Subcutaneous abdominal adipose tissue (tissue), 5 donors: ENCODE data around the gene PFN1.
A peak's percentile ranks its signal among the peaks of the same experiment; 100 is the strongest.

ENCODE experiments used
- H3K27ac ChIP-seq: one replicate; pipeline ENCODE4 v1.7.0; 2013; ENCODE audit warnings: low read depth, mild to moderate bottlenecking, inconsistent platforms, low read length, moderate library complexity
- H3K27me3 ChIP-seq, 5 donors: one replicate each; pipeline ENCODE4 v1.7.0; 2013; ENCODE audit warnings: low read length in 5 of 5, inconsistent platforms in 1 of 5; ENCODE audit not compliant: control insufficient read depth in 5 of 5, insufficient read depth in 4 of 5
- H3K36me3 ChIP-seq, 5 donors: one replicate each; pipeline ENCODE4 v1.7.0; 2013; ENCODE audit warnings: low read length in 5 of 5; ENCODE audit not compliant: control insufficient read depth in 5 of 5, insufficient read depth in 5 of 5
- H3K4me1 ChIP-seq, 5 donors: one replicate each; pipeline ENCODE4 v1.7.0; 2013; ENCODE audit warnings: low read length in 5 of 5, mild to moderate bottlenecking in 3 of 5, moderate library complexity in 1 of 5; ENCODE audit not compliant: control insufficient read depth in 5 of 5, insufficient read depth in 5 of 5
- H3K4me3 ChIP-seq, 5 donors: one replicate each; pipeline ENCODE4 v1.7.0; 2013; ENCODE audit warnings: low read length in 5 of 5, low read depth in 1 of 5
- H3K9ac ChIP-seq, 5 donors: one replicate each; pipeline ENCODE4 v1.7.0; 2013; ENCODE audit warnings: low read length in 5 of 5, mild to moderate bottlenecking in 4 of 5, moderate library complexity in 3 of 5
- H3K9me3 ChIP-seq, 5 donors: one replicate each; pipeline ENCODE4 v1.7.0; 2013; ENCODE audit warnings: low read length in 5 of 5; ENCODE audit not compliant: control insufficient read depth in 5 of 5
- donor health status: healthy.
- donor health status: healthy.
- donor health status: healthy.
- donor health status: healthy.
- donor health status: healthy.

PFN1 gene

DNA sequence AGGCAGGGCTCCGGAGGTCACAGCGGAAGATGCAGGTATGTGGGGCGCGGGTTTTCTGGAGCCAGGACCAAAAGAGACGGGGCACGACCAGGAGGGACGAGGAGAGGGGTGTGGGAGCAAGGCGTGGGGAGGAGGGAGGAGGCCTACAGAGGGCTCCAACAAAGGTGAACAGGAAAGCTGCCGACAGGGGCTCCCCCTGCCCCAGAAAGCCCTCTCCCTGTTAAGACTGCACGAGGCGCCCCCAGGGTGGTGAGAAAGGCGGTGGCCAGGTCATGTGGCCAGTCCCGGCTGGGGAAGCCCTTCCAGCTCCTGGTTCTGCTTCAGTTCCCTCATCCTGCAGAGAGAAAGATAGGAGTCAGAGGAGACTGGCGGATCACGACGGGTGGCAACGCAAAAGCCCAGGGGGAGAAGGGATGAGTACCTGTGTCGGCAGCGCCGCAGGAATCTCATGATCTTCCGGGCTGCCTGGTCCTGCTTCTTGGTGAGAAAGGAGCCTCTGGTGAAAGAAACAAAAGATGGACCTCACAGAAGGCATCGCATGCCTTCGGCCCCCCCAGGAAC, 20.2 kb upstream of the PFN1 start:
- Histone ChIP-seq H3K4me1 (peaks cover 8 to 50% (median 43%) of the 10 kb centered on the region in 5 donors), H3K4me3 (peak overlapping the region; percentile 65 to 96 (median 94)), H3K9ac (peak overlapping the region; percentile 26 to 87 (median 83)), H3K27me3 (no peaks in the 10 kb centered on the region), H3K9me3 (no peaks in the 10 kb centered on the region), H3K27ac (peak overlapping the region; percentile 93), H3K36me3 (peaks cover 0 to 47% (median 30%) of the 10 kb centered on the region in 5 donors)

DNA sequence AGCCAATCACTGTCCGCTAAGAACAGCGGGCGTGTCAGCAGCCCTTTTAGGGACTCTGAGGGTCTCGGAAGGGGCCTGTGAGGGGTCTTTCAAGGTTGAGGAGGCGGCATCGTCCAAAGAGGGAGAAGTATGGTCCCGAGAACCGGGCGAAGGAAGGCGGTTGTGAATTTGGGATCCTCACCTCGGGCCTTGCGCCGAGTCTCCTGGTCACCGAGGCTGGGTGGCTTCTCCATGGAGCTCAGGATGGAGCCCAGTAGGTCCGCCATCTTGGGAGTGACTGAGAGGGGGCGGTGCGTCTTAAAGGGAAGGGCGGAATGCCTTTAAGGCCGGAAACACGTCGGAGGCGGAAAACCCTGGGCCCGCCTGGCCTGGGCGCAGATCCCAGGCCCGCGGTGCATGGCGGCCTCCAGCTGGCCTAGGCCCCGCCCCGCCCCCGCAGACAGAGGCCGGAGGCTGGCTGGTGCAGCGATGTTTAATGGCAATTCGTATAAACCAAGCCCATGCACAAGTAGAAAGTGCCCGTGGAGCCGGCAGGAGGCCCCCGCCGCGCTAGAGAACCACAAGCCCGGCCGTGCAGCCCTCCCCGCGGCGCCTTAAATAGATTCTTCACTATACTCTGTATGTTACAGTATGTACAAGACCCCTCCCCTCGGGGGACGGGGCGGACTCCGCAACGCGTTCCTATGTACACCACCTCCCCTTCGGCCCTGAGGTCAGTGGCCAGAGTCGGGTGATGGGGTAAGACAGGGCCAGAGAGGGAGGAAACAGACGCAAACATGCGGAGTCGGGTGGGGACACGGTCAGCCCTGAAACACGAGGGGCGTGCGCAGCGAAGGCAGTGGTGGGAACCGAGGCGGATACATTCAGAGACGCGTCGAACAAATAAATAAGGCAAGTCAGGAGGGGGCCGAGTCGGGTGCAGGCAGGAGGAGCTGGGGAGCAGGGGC, 19.5 kb upstream of the PFN1 start, which contains the start of gene SPAG7:
Gene SPAG7, minus strand, starts transcription at position 279 of the 947 bp plus-strand sequence. Its CDS starts 13 bp downstream, at position 266.
- H3K4me1 ChIP-seq: peaks cover 8 to 43% (median 43%) of the 10 kb centered on the region in 5 donors
- no peaks in the 10 kb centered on the region for H3K27me3 ChIP-seq
- H3K27ac ChIP-seq: peak within 1 kb of the TSS; percentile 98
- H3K9ac ChIP-seq: peak within 1 kb of the TSS; percentile 83 to 96 (median 87)
- H3K36me3 ChIP-seq: peaks cover 0 to 40% (median 23%) of the 10 kb centered on the region in 5 donors
- H3K4me3 ChIP-seq: peak within 1 kb of the TSS; percentile 91 to 99 (median 94)
- no peaks in the 10 kb centered on the region for H3K9me3 ChIP-seq

DNA sequence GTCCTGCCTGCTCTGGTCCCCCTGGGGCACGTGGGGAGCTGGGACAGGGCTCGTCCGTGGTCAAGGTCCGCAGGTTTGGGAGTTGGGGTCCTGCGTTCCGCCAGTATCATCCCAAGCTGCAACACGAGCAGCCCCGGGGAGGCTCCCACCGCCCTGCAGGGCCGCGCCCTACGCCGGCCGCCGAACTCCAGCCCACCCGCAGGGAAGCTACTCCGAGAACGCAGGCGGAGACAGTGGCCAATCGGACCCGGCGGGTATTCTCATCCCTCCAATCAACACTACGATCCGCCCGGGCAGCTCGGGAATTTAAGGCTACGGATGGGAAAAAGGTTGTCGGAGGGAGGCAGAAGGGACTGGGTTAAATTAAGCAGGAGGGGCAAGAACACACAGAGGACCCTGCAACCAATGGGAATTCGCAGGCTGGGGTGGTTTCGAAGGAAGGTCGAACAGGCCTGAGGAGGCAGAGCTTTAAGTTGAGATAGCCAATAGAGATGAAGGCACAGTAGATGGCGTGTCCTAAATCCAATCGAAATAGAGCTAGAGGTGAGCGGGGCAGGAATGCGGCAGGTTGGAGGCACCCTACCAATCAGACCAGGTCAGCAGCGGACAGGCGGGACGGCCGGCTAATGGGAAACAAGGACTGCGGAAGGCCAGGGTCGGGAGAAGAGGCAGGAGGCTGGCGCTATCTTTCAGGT, 18.7 kb upstream of the PFN1 start:
- peaks cover 8 to 38% (median 36%) of the 10 kb centered on the region in 5 donors for H3K4me1 ChIP-seq
- H3K9ac ChIP-seq: peak overlapping the region; percentile 75 to 96 (median 87)
- peak overlapping the region; percentile 91 to 99 (median 94) for H3K4me3 ChIP-seq
- no peaks in the 10 kb centered on the region for H3K9me3 ChIP-seq
- H3K36me3 ChIP-seq: peaks cover 0 to 31% (median 15%) of the 10 kb centered on the region in 5 donors
- H3K27ac ChIP-seq: peak overlapping the region; percentile 98
- no peaks in the 10 kb centered on the region for H3K27me3 ChIP-seq

DNA sequence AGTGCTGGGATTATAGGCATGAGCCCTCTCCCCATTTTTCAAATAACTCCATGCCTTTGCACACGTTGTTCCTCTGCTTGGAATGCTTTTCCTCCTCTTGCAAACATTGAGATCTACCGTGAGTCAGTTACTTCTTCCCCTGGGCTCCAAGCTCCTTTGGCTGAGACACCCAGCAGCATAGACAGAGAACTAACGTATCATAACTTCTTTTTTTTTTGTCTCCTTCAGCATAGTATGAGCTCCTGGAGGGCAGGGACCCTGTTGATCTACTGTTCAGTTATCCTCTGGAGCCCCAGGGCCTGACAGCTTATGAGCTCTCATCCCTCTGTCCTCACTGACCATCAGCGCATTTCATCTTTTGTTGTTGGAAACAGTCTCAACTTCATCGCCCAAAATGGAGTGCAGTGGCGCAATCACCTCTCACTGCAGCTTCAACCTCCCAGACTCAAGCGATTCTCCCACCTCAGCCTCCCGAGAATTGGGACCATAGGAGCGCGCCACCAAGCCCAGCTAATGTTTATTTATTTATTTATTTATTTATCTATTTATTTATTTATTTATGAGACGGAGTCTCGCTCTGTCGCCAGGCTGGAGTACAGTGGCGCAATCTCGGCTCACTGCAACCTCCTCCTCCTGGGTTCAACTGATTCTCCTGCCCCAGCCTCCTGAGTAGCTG, 17.1 kb upstream of the PFN1 start:
- peak overlapping the region; percentile 98 for H3K27ac ChIP-seq
- H3K9me3 ChIP-seq: no peaks in the 10 kb centered on the region
- peaks cover 0 to 24% (median 15%) of the 10 kb centered on the region in 5 donors for H3K36me3 ChIP-seq
- H3K4me3 ChIP-seq: no peak overlapping the region
- H3K4me1 ChIP-seq: peaks cover 8 to 37% (median 34%) of the 10 kb centered on the region in 5 donors
- H3K9ac ChIP-seq: no peak overlapping the region
- H3K27me3 ChIP-seq: no peaks in the 10 kb centered on the region

DNA sequence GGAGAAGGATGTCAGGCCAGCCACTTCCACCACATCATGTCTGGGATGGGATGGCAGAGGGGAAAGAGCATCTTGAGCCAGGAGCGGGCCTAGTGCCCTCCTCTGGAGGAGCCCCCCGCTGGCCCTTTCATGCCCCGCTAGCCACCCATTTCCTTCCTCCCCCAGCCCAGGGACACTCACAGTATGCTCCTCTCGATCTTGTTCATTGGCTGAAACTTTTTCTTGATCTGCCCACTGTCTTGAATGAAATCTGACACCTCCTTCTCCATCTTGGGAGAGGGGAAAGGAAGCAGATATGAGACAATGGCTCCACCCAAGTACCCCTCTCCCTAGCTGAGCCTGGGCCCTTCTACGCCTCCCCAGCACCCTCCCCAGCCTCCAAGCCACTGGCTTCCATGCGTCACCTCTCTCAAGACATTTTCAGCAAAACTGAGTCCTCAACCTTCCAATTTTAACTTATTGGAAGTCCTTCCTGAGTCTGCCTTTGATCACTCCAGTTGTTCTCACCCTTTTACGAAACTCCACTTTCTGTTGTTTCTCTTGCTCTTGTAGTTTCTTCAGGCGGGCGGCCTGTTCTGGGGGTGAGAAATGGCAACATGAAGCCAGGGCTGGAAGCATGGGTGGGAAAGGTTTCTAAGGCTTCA, 12.1 kb upstream of the PFN1 start:
- Histone ChIP-seq H3K9ac (no peak overlapping the region), H3K9me3 (no peaks in the 10 kb centered on the region), H3K27me3 (no peaks in the 10 kb centered on the region), H3K27ac (no peak overlapping the region), H3K4me3 (no peak overlapping the region), H3K4me1 (peaks cover 0 to 3% (median 0%) of the 10 kb centered on the region in 5 donors), H3K36me3 (peaks cover 0 to 34% (median 27%) of the 10 kb centered on the region in 5 donors)

DNA sequence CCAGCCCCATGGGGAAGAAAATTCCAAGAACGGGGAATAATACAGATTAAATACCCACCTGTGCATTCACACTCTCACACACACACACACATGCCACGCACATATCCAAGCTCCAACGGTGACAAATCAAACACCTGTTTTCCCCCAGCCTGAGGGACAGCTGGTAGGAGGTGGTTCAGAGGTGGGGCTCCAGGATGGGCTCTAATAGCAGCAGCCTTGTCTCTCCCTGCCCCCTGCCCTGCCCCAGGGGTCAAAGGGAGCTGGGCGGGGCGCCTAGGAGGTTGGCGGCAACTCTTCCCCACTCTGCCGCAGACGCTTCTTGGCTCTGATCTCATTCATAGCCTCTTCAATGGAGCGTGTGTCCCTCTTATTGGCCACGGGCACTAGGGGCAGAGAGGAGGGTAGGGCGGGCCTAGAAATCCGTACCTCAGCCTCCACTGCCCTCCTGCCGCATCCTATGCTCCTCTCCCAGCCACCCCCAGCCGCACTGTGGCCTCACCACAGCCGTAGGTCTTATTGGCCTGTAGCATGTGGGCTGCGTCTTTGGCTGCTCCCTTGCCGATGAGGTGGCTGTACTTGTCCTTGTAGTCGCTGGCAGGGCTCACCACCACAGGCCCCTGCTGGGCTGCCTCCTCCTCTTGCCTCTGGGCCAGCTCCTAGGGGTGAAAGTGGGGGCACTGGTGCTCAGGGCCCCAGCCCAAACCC, 11.1 kb upstream of the PFN1 start:
- H3K9ac ChIP-seq: no peak overlapping the region
- peaks cover 0 to 1% (median 0%) of the 10 kb centered on the region in 5 donors for H3K4me1 ChIP-seq
- H3K27ac ChIP-seq: no peak overlapping the region
- peaks cover 0 to 34% (median 27%) of the 10 kb centered on the region in 5 donors for H3K36me3 ChIP-seq
- H3K27me3 ChIP-seq: no peaks in the 10 kb centered on the region
- H3K4me3 ChIP-seq: no peak overlapping the region
- no peaks in the 10 kb centered on the region for H3K9me3 ChIP-seq

DNA sequence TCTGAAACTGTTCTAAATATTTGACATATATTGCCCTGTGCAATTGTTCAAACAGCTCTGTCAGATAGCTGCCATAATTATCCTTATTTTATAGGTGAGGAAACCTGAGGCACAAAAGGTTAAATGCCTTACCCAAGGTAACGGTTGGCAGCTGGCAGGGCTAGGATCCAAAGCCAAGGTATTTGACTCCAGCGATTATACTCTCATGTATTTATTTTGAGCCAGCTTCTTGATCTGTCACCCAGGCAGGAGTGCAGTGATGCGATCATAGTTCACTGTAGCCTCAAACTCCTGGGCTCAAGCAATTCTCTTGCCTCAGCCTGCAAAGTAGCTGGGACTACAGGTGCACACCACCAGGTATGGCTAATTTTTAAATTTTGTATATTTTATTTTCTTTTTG, 9.8 kb upstream of the PFN1 start:
- Histone ChIP-seq H3K9me3 (no peaks in the 10 kb centered on the region), H3K4me1 (peaks cover 2 to 14% (median 9%) of the 10 kb centered on the region in 5 donors), H3K36me3 (peaks cover 0 to 34% (median 27%) of the 10 kb centered on the region in 5 donors)

DNA sequence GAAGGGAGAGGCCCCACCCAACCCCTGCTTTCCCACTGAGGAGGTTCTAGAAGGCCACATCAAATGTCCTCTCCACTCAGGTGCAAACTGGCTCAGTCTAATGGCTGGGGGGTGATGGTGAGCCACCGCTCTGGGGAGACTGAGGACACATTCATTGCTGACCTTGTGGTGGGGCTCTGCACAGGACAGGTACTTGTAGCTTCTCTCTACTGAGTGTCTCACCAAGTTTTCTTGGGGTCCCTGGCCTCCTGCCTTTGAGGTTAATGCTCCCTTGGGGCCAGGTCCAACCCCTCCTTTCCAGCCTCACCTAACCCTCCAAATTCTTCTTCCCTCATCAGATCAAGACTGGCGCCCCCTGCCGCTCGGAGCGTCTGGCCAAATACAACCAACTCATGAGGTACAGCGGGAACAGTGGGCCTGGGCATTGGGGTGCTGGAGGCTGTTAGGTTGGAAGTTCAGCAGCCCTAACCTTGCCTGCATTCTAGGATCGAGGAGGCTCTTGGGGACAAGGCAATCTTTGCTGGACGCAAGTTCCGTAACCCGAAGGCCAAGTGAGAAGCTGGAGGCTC, 8.2 kb upstream of the PFN1 start:
- Histone ChIP-seq H3K27me3 (no peaks in the 10 kb centered on the region), H3K9me3 (no peaks in the 10 kb centered on the region), H3K4me1 (peaks cover 2 to 17% (median 14%) of the 10 kb centered on the region in 5 donors), H3K9ac (no peak overlapping the region), H3K4me3 (no peak overlapping the region), H3K36me3 (peaks cover 0 to 34% (median 27%) of the 10 kb centered on the region in 5 donors), H3K27ac (no peak overlapping the region)

More for the DNA sequence above, 9.8 kb upstream of the PFN1 start:
- Histone ChIP-seq H3K27me3 (no peaks in the 10 kb centered on the region), H3K27ac (no peak overlapping the region), H3K9ac (no peak overlapping the region), H3K4me3 (no peak overlapping the region)
